ENCODE results near the gene RSPO4. TPM values are rescaled to one million over a fixed set of nuclear protein-coding genes. Genes with fewer than 3 reads are reported as not detected.
"Not testable (repeated sequence)": the region's sequence is repeated elsewhere in the genome, so short reads cannot be mapped to it uniquely, and the experiment has no call there.

The RSPO4 gene
- total RNA-seq, 1 experiment from 2014 or later = not detected

DNA sequence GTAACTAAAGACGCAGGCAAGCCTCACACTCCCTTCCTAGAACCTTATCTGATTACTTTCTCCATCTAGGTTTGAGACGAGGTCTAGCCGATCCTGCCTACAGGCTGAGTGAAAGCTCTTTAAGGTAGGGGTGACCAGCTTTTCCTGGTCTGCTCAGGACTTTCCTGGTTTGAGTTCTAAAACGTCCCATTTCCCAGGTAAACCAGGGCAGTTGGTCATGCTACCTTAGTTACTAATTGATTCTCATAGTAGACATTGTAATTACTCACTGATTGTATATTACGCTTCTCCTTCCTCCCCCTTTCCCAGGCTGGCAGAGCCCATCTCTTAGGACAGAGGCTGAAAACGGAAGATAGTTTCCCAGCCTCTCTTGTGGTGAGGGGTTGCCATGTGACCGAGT lies 27.9 kb upstream of the RSPO4 start:
- TF ChIP-seq, protein P1, sequence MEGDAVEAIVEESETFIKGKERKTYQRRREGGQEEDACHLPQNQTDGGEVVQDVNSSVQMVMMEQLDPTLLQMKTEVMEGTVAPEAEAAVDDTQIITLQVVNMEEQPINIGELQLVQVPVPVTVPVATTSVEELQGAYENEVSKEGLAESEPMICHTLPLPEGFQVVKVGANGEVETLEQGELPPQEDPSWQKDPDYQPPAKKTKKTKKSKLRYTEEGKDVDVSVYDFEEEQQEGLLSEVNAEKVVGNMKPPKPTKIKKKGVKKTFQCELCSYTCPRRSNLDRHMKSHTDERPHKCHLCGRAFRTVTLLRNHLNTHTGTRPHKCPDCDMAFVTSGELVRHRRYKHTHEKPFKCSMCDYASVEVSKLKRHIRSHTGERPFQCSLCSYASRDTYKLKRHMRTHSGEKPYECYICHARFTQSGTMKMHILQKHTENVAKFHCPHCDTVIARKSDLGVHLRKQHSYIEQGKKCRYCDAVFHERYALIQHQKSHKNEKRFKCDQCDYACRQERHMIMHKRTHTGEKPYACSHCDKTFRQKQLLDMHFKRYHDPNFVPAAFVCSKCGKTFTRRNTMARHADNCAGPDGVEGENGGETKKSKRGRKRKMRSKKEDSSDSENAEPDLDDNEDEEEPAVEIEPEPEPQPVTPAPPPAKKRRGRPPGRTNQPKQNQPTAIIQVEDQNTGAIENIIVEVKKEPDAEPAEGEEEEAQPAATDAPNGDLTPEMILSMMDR (conservative IDR thresholded peaks at IDR 0.05) = no peak
- TF ChIP-seq EZH2 (IDR thresholded peaks at IDR 0.05; ENCODE audit: low read depth) = no peak
- CTCF ChIA-PET = no interaction called here
- intact Hi-C loops (cut with micrococcal nuclease; ENCODE audit: unreplicated experiment) = no loop called here
- no peak overlapping the region for H3K4me3 ChIP-seq
- no peak for DNase-seq
- H3K9me2 ChIP-seq (ENCODE audit: insufficient read depth) = no peaks in the 10 kb centered on the region
- H3K4me1 ChIP-seq (replicated peaks; ENCODE audit: insufficient read depth) = no peaks in the 10 kb centered on the region
- POLR2A ChIA-PET (ENCODE audit: unreplicated experiment) = no interaction called here
- peaks cover 69% of the 10 kb centered on the region for H3K27me3 ChIP-seq (ENCODE audit: insufficient read depth, low read depth)
- no peaks in the 10 kb centered on the region for H4K20me1 ChIP-seq (ENCODE audit: insufficient read depth)
- H2AFZ ChIP-seq = no peak overlapping the region
- no peaks in the 10 kb centered on the region for H3F3A ChIP-seq (ENCODE audit: insufficient read depth, low read depth)
- H3K79me2 ChIP-seq (ENCODE audit: low read depth) = no peaks in the 10 kb centered on the region
- no TSS peak for BruUV-seq (replicated peaks)
- no peak overlapping the region for H3K27ac ChIP-seq
- no peaks in the 10 kb centered on the region for H3K36me3 ChIP-seq (ENCODE audit: low read depth)
- no peaks in the 10 kb centered on the region for H3K9me3 ChIP-seq (ENCODE audit: insufficient read depth, low read depth)
- no peak overlapping the region for H3K4me2 ChIP-seq

DNA sequence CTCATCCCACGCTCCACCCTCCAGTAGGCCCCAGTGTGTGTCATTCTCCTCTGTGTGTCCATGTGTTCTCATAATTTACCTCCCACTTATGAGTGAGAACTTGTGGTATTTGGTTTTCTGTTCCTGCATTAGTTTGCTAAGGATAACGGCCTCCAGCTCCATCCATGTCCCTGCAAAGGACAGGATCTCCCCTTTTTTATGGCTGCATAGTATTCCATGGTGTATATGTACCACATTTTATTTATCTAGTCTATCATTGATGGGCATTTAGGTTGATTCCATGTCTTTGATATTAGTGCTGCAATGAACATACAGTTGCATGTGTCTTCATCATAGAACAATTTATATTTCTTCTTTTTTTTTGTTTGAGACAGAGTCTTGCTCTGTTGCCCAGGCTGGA lies 24.1 kb upstream of the RSPO4 start:
- BruUV-seq (replicated peaks); CTCF ChIA-PET; H3K9me3 ChIP-seq (ENCODE audit: insufficient read depth, low read depth); H4K20me1 ChIP-seq (ENCODE audit: insufficient read depth); H3K79me2 ChIP-seq (ENCODE audit: low read depth); intact Hi-C loops (cut with micrococcal nuclease; ENCODE audit: unreplicated experiment); H3K4me3 ChIP-seq; H2AFZ ChIP-seq; POLR2A ChIA-PET (ENCODE audit: unreplicated experiment); H3K4me1 ChIP-seq (replicated peaks; ENCODE audit: insufficient read depth); H3F3A ChIP-seq (ENCODE audit: insufficient read depth, low read depth); H3K4me2 ChIP-seq; H3K9me2 ChIP-seq (ENCODE audit: insufficient read depth); DNase-seq; H3K36me3 ChIP-seq (ENCODE audit: low read depth); H3K27ac ChIP-seq: not testable (repeated sequence)
- peaks cover 65% of the 10 kb centered on the region for H3K27me3 ChIP-seq (ENCODE audit: insufficient read depth, low read depth)

DNA sequence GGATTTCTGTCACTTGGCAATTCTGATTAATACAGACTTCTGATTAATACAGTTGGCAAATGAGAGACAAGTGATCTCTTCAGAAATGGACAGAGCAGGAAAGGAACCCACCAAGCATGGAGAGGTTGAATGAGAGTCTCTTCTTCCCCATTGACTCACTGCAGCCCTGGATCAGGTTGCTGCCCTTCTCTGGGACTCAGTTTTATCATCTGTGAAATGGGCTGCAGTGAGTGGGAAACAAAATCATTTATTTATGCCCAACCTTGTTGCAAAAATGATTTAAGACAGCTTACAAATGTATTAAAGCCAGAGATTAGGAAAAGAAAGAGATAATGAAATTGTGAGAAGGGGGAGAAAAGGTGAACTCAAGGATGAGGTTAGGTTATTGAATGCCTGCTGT lies 20.8 kb upstream of the RSPO4 start:
- H3K9me2 ChIP-seq (ENCODE audit: insufficient read depth) = no peaks in the 10 kb centered on the region
- ChIA-PET POLR2A (ENCODE audit: unreplicated experiment) (no interaction called here), CTCF (no interaction called here)
- H3K4me2 ChIP-seq = no peak overlapping the region
- no peaks in the 10 kb centered on the region for H3K9me3 ChIP-seq (ENCODE audit: insufficient read depth, low read depth)
- no peak overlapping the region for H2AFZ ChIP-seq
- H3K4me3 ChIP-seq = no peak overlapping the region
- H4K20me1 ChIP-seq (ENCODE audit: insufficient read depth) = no peaks in the 10 kb centered on the region
- no peaks in the 10 kb centered on the region for H3K4me1 ChIP-seq (replicated peaks; ENCODE audit: insufficient read depth)
- TF ChIP-seq EZH2 (IDR thresholded peaks at IDR 0.05; ENCODE audit: low read depth) = no peak
- intact Hi-C loops (cut with micrococcal nuclease; ENCODE audit: unreplicated experiment) = no loop called here
- H3K36me3 ChIP-seq (ENCODE audit: low read depth) = no peaks in the 10 kb centered on the region
- no peaks in the 10 kb centered on the region for H3K79me2 ChIP-seq (ENCODE audit: low read depth)
- DNase-seq = no peak
- no peak overlapping the region for H3K27ac ChIP-seq
- H3F3A ChIP-seq (ENCODE audit: insufficient read depth, low read depth) = no peaks in the 10 kb centered on the region
- H3K27me3 ChIP-seq (ENCODE audit: insufficient read depth, low read depth) = peaks cover 61% of the 10 kb centered on the region
- no TSS peak for BruUV-seq (replicated peaks)

GRCh38 chr20:1020614-1021013 lies 18.5 kb upstream of the RSPO4 start:
- POLR2A ChIA-PET (ENCODE audit: unreplicated experiment) = no interaction called here
- Histone ChIP-seq H4K20me1 (ENCODE audit: insufficient read depth) (no peaks in the 10 kb centered on the region), H3K4me3 (no peak overlapping the region), H3K9me3 (ENCODE audit: insufficient read depth, low read depth) (no peaks in the 10 kb centered on the region), H2AFZ (no peak overlapping the region), H3K27me3 (ENCODE audit: insufficient read depth, low read depth) (peaks cover 67% of the 10 kb centered on the region), H3K9me2 (ENCODE audit: insufficient read depth) (no peaks in the 10 kb centered on the region), H3K79me2 (ENCODE audit: low read depth) (no peaks in the 10 kb centered on the region), H3F3A (ENCODE audit: insufficient read depth, low read depth) (no peaks in the 10 kb centered on the region), H3K4me2 (no peak overlapping the region), H3K36me3 (ENCODE audit: low read depth) (no peaks in the 10 kb centered on the region), H3K4me1 (replicated peaks; ENCODE audit: insufficient read depth) (no peaks in the 10 kb centered on the region), H3K27ac (no peak overlapping the region)
- intact Hi-C loops (cut with micrococcal nuclease; ENCODE audit: unreplicated experiment) = no loop called here
- no peak for DNase-seq
- TF ChIP-seq, protein P1 (conservative IDR thresholded peaks at IDR 0.05) = no peak
- no peak for TF ChIP-seq EZH2 (IDR thresholded peaks at IDR 0.05; ENCODE audit: low read depth)
- BruUV-seq (replicated peaks) = no TSS peak
- CTCF ChIA-PET = no interaction called here

All from PC-9 (cell line).